ENCODE data around the gene ALKAL2. TPM values are rescaled to one million over a fixed set of nuclear protein-coding genes. Genes with fewer than 3 reads are reported as not detected.

The ALKAL2 gene
- total and polyA plus RNA-seq, 2 of the 13 experiments (the other 11 are each of a cell fraction or from before 2014, with no cell fraction given): 0.22 to 1.7 TPM

DNA sequence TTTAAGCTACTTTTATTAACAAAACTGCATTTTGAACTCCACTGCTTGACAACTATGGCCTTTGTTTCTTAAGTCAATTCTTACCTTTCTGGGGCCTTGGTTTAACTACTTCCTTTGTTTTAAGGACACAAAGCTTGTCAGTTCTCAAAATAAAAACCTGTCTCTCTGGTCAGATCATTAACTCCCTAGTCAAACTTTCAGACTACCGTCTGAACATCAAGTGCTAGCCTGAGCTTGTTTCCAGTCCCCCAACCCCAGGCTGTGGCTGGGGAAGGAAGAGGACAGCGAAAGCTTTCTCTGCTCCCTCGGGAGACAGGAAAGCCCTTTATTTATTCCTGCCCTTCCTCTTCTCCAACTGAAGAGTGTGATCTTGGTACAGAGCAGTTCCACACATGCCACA lies 25.8 kb downstream of the ALKAL2 start (continued):
- TF ChIP-seq SP140L (CRISPR knock-in tag; IDR thresholded peaks at IDR 0.05; ENCODE audit: borderline replicate concordance) (0 out of 2 replicates have a peak, but pooled peaks have one; percentile 46), FOSL2 (CRISPR knock-in tag; IDR thresholded peaks at IDR 0.05) (peak; percentile 47; the same call in 1 of the 2 replicates), SPEN (CRISPR knock-in tag; IDR thresholded peaks at IDR 0.05; ENCODE audit: low read depth) (no peak), ZNF574 (CRISPR knock-in tag; IDR thresholded peaks at IDR 0.05) (no peak), ZNF331 (CRISPR knock-in tag; IDR thresholded peaks at IDR 0.05) (0 out of 2 replicates have a peak, but pooled peaks have one; percentile 41), ZBTB46 (CRISPR knock-in tag; IDR thresholded peaks at IDR 0.05; ENCODE audit: borderline replicate concordance) (no peak), NKX3-1 (CRISPR knock-in tag; IDR thresholded peaks at IDR 0.05) (peak; percentile 21; the same call in 1 of the 2 replicates), KLF13 (CRISPR knock-in tag; IDR thresholded peaks at IDR 0.05) (no peak), NFIC (IDR thresholded peaks at IDR 0.05; ENCODE audit: low read length) (peak; percentile 56), ZEB1 (IDR thresholded peaks at IDR 0.05; ENCODE audit: insufficient replicate concordance, low read depth) (peak; percentile 53), SNAI1 (CRISPR knock-in tag; IDR thresholded peaks at IDR 0.05; ENCODE audit: borderline replicate concordance) (0 out of 2 replicates have a peak, but pooled peaks have one; percentile 5), MIER2 (CRISPR knock-in tag; IDR thresholded peaks at IDR 0.05) (peak; percentile 72; the same call in 1 of the 2 replicates), HDAC1 (CRISPR knock-in tag; IDR thresholded peaks at IDR 0.05) (peak; percentile 24; the same call in 1 of the 2 replicates)
- TF ChIP-seq, protein P1, sequence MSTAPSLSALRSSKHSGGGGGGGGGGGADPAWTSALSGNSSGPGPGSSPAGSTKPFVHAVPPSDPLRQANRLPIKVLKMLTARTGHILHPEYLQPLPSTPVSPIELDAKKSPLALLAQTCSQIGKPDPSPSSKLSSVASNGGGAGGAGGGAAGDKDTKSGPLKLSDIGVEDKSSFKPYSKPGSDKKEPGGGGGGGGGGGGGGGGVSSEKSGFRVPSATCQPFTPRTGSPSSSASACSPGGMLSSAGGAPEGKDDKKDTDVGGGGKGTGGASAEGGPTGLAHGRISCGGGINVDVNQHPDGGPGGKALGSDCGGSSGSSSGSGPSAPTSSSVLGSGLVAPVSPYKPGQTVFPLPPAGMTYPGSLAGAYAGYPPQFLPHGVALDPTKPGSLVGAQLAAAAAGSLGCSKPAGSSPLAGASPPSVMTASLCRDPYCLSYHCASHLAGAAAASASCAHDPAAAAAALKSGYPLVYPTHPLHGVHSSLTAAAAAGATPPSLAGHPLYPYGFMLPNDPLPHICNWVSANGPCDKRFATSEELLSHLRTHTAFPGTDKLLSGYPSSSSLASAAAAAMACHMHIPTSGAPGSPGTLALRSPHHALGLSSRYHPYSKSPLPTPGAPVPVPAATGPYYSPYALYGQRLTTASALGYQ (CRISPR knock-in tag; IDR thresholded peaks at IDR 0.05): no peak
- TF ChIP-seq, protein P2, sequence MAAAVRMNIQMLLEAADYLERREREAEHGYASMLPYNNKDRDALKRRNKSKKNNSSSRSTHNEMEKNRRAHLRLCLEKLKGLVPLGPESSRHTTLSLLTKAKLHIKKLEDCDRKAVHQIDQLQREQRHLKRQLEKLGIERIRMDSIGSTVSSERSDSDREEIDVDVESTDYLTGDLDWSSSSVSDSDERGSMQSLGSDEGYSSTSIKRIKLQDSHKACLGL (CRISPR knock-in tag; IDR thresholded peaks at IDR 0.05): no peak
- TF ChIP-seq, protein P3, sequence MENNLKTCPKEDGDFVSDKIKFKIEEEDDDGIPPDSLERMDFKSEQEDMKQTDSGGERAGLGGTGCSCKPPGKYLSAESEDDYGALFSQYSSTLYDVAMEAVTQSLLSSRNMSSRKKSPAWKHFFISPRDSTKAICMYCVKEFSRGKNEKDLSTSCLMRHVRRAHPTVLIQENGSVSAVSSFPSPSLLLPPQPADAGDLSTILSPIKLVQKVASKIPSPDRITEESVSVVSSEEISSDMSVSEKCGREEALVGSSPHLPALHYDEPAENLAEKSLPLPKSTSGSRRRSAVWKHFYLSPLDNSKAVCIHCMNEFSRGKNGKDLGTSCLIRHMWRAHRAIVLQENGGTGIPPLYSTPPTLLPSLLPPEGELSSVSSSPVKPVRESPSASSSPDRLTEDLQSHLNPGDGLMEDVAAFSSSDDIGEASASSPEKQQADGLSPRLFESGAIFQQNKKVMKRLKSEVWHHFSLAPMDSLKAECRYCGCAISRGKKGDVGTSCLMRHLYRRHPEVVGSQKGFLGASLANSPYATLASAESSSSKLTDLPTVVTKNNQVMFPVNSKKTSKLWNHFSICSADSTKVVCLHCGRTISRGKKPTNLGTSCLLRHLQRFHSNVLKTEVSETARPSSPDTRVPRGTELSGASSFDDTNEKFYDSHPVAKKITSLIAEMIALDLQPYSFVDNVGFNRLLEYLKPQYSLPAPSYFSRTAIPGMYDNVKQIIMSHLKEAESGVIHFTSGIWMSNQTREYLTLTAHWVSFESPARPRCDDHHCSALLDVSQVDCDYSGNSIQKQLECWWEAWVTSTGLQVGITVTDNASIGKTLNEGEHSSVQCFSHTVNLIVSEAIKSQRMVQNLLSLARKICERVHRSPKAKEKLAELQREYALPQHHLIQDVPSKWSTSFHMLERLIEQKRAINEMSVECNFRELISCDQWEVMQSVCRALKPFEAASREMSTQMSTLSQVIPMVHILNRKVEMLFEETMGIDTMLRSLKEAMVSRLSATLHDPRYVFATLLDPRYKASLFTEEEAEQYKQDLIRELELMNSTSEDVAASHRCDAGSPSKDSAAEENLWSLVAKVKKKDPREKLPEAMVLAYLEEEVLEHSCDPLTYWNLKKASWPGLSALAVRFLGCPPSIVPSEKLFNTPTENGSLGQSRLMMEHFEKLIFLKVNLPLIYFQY (CRISPR knock-in tag; IDR thresholded peaks at IDR 0.05; ENCODE audit: borderline replicate concordance): no peak
- TF ChIP-seq, protein P4, sequence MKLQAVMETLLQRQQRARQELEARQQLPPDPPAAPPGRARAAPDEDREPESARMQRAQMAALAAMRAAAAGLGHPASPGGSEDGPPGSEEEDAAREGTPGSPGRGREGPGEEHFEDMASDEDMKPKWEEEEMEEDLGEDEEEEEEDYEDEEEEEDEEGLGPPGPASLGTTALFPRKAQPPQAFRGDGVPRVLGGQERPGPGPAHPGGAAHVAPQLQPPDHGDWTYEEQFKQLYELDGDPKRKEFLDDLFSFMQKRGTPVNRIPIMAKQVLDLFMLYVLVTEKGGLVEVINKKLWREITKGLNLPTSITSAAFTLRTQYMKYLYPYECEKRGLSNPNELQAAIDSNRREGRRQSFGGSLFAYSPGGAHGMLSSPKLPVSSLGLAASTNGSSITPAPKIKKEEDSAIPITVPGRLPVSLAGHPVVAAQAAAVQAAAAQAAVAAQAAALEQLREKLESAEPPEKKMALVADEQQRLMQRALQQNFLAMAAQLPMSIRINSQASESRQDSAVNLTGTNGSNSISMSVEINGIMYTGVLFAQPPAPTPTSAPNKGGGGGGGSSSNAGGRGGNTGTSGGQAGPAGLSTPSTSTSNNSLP (IDR thresholded peaks at IDR 0.05; ENCODE audit: low read depth, low read length): 0 out of 2 replicates have a peak, but pooled peaks have one; percentile 30

Data from HepG2 (cell line).